Nephron (organoid): ENCODE results near the gene SETD3.
A peak's percentile ranks its signal among the peaks of the same experiment; 100 is the strongest.

ENCODE experiments used
- H3K27ac Mint-ChIP-seq, 3 experiments: 2 replicates each; pipeline ENCODE4 v1.8.0; 2020; ENCODE audit warnings: mixed read lengths in 3 of 3, mild to moderate bottlenecking in 2 of 3, moderate library complexity in 1 of 3
- H3K27me3 Mint-ChIP-seq: 2 replicates; pipeline ENCODE4 v1.8.0; 2021; ENCODE audit warnings: low read depth, mild to moderate bottlenecking, moderate library complexity, mixed read lengths
- H3K36me3 Mint-ChIP-seq: 2 replicates; pipeline ENCODE4 v1.8.0; 2020; ENCODE audit warnings: low read depth, mixed read lengths
- H3K4me1 Mint-ChIP-seq: 2 replicates; pipeline ENCODE4 v1.8.0; 2020; ENCODE audit warnings: mixed read lengths
- H3K4me3 Mint-ChIP-seq, 3 experiments: 2 replicates each; pipeline ENCODE4 v1.8.0; 2020; ENCODE audit warnings: mild to moderate bottlenecking in 3 of 3, mixed read lengths in 3 of 3, moderate library complexity in 2 of 3
- H3K9me3 Mint-ChIP-seq: 2 replicates; pipeline ENCODE4 v1.8.0; 2020; ENCODE audit warnings: mixed read lengths
- TF ChIP-seq, protein P1 (sequence below), 3 experiments: fragments of 200-600 bp; sonication (generic); IDR thresholded peaks; one replicate each; pipeline ENCODE4 v1.5.0; 2021; ENCODE audit warnings: antibody characterized with exemption in 3 of 3; ENCODE audit not compliant: unreplicated experiment in 3 of 3

SETD3 gene

DNA sequence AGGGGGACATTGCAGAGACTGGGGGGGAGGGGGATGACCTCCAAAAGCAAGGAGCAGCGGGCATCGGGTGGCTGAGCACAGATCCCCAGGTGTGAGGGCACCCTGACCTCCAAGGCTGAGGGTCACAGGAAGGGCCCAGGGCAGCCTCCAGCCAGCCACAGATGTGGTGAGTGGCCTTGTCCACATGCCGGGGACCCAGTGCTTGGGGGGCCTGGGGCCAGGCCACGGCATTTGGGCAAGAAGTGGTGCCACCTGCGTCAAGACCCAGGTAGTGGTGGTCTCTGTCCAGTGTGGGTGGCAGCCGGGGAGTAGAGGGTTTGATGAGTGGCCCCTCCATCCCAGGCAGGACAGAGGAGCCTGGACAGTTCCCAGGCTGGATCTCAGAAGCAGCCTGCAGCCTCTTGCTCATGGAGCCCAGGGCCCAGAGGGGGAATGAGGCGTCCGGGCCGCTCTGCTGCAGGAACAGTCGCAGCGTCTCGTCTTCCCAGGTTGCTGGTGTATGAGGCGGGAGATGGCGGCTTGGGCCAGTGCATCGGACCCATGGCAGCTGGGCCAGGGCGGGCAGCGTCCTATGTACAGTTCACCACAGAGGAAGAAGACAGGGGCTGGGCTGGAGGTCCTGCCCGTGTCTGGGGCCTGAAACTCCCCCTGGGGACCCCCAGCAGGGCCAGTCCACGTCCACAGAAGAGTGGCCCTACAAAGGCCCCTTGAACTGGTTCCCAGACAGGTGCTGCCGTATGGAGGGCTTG is 34.1 kb upstream of the SETD3 start:
- H3K27ac Mint-ChIP-seq: no peak overlapping the region
- no peaks in the 10 kb centered on the region for H3K36me3 Mint-ChIP-seq
- no peaks in the 10 kb centered on the region for H3K27me3 Mint-ChIP-seq
- no peaks in the 10 kb centered on the region for H3K9me3 Mint-ChIP-seq
- TF ChIP-seq, protein P1, sequence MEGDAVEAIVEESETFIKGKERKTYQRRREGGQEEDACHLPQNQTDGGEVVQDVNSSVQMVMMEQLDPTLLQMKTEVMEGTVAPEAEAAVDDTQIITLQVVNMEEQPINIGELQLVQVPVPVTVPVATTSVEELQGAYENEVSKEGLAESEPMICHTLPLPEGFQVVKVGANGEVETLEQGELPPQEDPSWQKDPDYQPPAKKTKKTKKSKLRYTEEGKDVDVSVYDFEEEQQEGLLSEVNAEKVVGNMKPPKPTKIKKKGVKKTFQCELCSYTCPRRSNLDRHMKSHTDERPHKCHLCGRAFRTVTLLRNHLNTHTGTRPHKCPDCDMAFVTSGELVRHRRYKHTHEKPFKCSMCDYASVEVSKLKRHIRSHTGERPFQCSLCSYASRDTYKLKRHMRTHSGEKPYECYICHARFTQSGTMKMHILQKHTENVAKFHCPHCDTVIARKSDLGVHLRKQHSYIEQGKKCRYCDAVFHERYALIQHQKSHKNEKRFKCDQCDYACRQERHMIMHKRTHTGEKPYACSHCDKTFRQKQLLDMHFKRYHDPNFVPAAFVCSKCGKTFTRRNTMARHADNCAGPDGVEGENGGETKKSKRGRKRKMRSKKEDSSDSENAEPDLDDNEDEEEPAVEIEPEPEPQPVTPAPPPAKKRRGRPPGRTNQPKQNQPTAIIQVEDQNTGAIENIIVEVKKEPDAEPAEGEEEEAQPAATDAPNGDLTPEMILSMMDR (IDR thresholded peaks at IDR 0.05; ENCODE audit: unreplicated experiment in 3 of 3): no peak
- no peak overlapping the region for H3K4me3 Mint-ChIP-seq
- peaks cover 5% of the 10 kb centered on the region for H3K4me1 Mint-ChIP-seq

GRCh38 chr14:99513946-99514551 is 33.4 kb upstream of the SETD3 start:
- Mint-ChIP-seq H3K4me1 (peaks cover 5% of the 10 kb centered on the region), H3K27me3 (no peaks in the 10 kb centered on the region), H3K9me3 (no peaks in the 10 kb centered on the region), H3K4me3 (no peak overlapping the region), H3K27ac (no peak overlapping the region), H3K36me3 (peaks cover 6% of the 10 kb centered on the region)
- TF ChIP-seq, protein P1 (IDR thresholded peaks at IDR 0.05; ENCODE audit: unreplicated experiment in 3 of 3): no peak

DNA sequence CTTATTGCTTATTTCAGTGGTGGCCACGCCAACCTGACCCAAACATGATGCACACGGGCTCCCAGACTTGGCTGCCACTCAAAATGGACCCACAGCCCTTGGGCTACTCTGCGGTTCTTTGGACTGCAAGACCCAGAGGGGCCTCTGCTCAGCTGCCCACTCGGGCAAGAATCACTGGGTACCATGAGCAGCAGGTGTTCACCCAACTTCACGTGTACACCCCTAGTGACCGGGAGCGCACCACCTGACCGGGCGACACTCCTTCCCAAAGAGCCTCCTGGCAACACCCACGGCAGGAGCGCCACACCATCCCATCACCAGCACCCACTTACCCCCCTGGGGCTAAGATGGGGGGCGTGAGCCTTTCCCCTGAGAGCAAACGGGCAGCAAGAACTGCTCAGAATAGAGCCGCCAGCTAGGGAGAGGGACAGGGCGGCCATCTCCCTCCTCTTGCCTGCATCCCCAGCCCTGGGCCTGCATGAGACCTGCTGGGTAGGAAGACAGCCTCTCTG is 32.6 kb upstream of the SETD3 start:
- TF ChIP-seq, protein P1 (IDR thresholded peaks at IDR 0.05; ENCODE audit: unreplicated experiment in 3 of 3): no peak
- Mint-ChIP-seq H3K4me3 (no peak overlapping the region), H3K27ac (no peak overlapping the region), H3K27me3 (no peaks in the 10 kb centered on the region), H3K4me1 (peaks cover 5% of the 10 kb centered on the region), H3K9me3 (no peaks in the 10 kb centered on the region), H3K36me3 (peaks cover 14% of the 10 kb centered on the region)

GRCh38 chr14:99512571-99513182 is 32.0 kb upstream of the SETD3 start:
- H3K27me3 Mint-ChIP-seq: no peaks in the 10 kb centered on the region
- H3K4me3 Mint-ChIP-seq: no peak overlapping the region
- H3K9me3 Mint-ChIP-seq: no peaks in the 10 kb centered on the region
- H3K27ac Mint-ChIP-seq: peak overlapping the region in 1 of 3 experiments; percentile 42
- TF ChIP-seq, protein P1 (IDR thresholded peaks at IDR 0.05; ENCODE audit: unreplicated experiment in 3 of 3): no peak
- H3K36me3 Mint-ChIP-seq: peaks cover 20% of the 10 kb centered on the region
- H3K4me1 Mint-ChIP-seq: peaks cover 5% of the 10 kb centered on the region

GRCh38 chr14:99512110-99512449 is 31.4 kb upstream of the SETD3 start:
- Mint-ChIP-seq H3K4me3 (no peak overlapping the region), H3K27me3 (no peaks in the 10 kb centered on the region), H3K4me1 (peaks cover 5% of the 10 kb centered on the region), H3K9me3 (no peaks in the 10 kb centered on the region), H3K36me3 (peaks cover 24% of the 10 kb centered on the region), H3K27ac (peak overlapping the region in 2 of 3 experiments; percentile 39 to 42)
- TF ChIP-seq, protein P1 (IDR thresholded peaks at IDR 0.05; ENCODE audit: unreplicated experiment in 3 of 3): no peak
